GM21576 (cell line): ENCODE results near the gene THRB.

Experiments used
- ATAC-seq: cut with Tn5 transposase; IDR thresholded peaks from one replicate; pipeline ENCODE4 v1.9.1; 2021; ENCODE audit warnings: mild to moderate bottlenecking, moderate library complexity; ENCODE audit not compliant: unreplicated experiment

The THRB gene

GRCh38 chr3:24494618-24495325, at the start of gene THRB:
Gene THRB, minus strand, starts transcription at chr3:24494850.
- ATAC-seq, result peak; percentile 42

GRCh38 chr3:24541935-24542334, 47.3 kb upstream of the THRB start:
- no peak for ATAC-seq

- no peak for ATAC-seq
Observed at GRCh38 chr3:24540821-24541220, 46.2 kb upstream of the THRB start.

GRCh38 chr3:24539699-24540098, 45.0 kb upstream of the THRB start:
- no peak for ATAC-seq

- ATAC-seq, result no peak
Observed at GRCh38 chr3:24538891-24539290, 44.2 kb upstream of the THRB start.

GRCh38 chr3:24533561-24534193, 39.0 kb upstream of the THRB start:
- no peak for ATAC-seq

- ATAC-seq, result no peak
Observed at GRCh38 chr3:24530471-24530870, 35.8 kb upstream of the THRB start.

GRCh38 chr3:24529210-24529609, 34.6 kb upstream of the THRB start:
- no peak for ATAC-seq

- ATAC-seq, result no peak
Observed at GRCh38 chr3:24526640-24527212, 32.1 kb upstream of the THRB start.

- ATAC-seq, result no peak
Observed at GRCh38 chr3:24525557-24525956, 30.9 kb upstream of the THRB start.

- ATAC-seq, result no peak
Observed at GRCh38 chr3:24525022-24525421, 30.4 kb upstream of the THRB start.

- no peak for ATAC-seq
Observed at GRCh38 chr3:24523988-24524727, 29.5 kb upstream of the THRB start.

GRCh38 chr3:24523215-24523614, 28.6 kb upstream of the THRB start:
- no peak for ATAC-seq

GRCh38 chr3:24522146-24522579, 27.5 kb upstream of the THRB start:
- ATAC-seq, result no peak

GRCh38 chr3:24521420-24522145, 26.9 kb upstream of the THRB start:
- ATAC-seq, result no peak

GRCh38 chr3:24520976-24521419, 26.3 kb upstream of the THRB start:
- no peak for ATAC-seq

GRCh38 chr3:24520101-24520495, 25.4 kb upstream of the THRB start:
- ATAC-seq, result no peak

GRCh38 chr3:24519368-24520100, 24.9 kb upstream of the THRB start:
- peak; percentile 51 for ATAC-seq

- ATAC-seq, result no peak
Observed at GRCh38 chr3:24518990-24519367, 24.3 kb upstream of the THRB start.

- no peak for ATAC-seq
Observed at GRCh38 chr3:24514119-24514518, 19.5 kb upstream of the THRB start.
